Urinary bladder (tissue), 4 donors: Measurements from ENCODE around the gene CD81. TPM values are rescaled to one million over a fixed set of nuclear protein-coding genes. Genes with fewer than 3 reads are reported as not detected.

ENCODE experiments used
- DNase-seq: peaks from one replicate; pipeline ENCODE4 v3.0.0-alpha.2; 2015; ENCODE audit errors: extremely low spot score
- H3K27ac ChIP-seq: one replicate; pipeline ENCODE4 v1.5.1; 2013; ENCODE audit warnings: low read depth, mild to moderate bottlenecking, moderate library complexity
- H3K36me3 ChIP-seq: one replicate; pipeline ENCODE4 v1.6.1; 2013; ENCODE audit warnings: mild to moderate bottlenecking, moderate library complexity; ENCODE audit not compliant: insufficient read depth
- H3K4me1 ChIP-seq: one replicate; pipeline ENCODE4 v1.6.1; 2013; ENCODE audit warnings: mild to moderate bottlenecking, moderate library complexity; ENCODE audit not compliant: insufficient read depth
- H3K4me3 ChIP-seq: one replicate; pipeline ENCODE4 v1.5.1; 2013; ENCODE audit warnings: low read depth, low read length
- WGBS: extraction: QIAGEN DNeasy Blood & Tissue Kit; methylation state at CpG from one replicate; pipeline ENCODE4 v1.1.7; 2013; 5-methylcytosine and 5-hydroxymethylcytosine counted together
- polyA plus RNA-seq: library from polyadenylated mRNA; stranded (reverse); fragments of 200-250 nt; gene quantifications from one replicate; pipeline ENCODE4 v1.2.3, GENCODE V29; 2013
- total RNA-seq: library from RNA; depleted of rRNA; stranded (reverse); fragments of >200 nt; gene quantifications from one replicate; pipeline ENCODE4 v1.2.3, GENCODE V29; 2014
- donor health status: healthy with polysubstance abuse.
- donor health status: healthy.

CD81 gene
- total and polyA plus RNA-seq, 2 donors: 251 to 1,145 TPM

GRCh38 chr11:2414616-2415015 lies 37.5 kb downstream of the CD81 start:
- WGBS: 90% methylated on average over 35 of the region's 35 CpGs
- no peak for DNase-seq
- Histone ChIP-seq H3K36me3 (no peaks in the 10 kb centered on the region), H3K4me1 (no peaks in the 10 kb centered on the region), H3K27ac (no peak overlapping the region), H3K4me3 (no peak overlapping the region)

GRCh38 chr11:2415171-2415570 lies 38.1 kb downstream of the CD81 start:
- DNase-seq: no peak
- WGBS: 86% methylated on average over 28 of the region's 28 CpGs

DNA sequence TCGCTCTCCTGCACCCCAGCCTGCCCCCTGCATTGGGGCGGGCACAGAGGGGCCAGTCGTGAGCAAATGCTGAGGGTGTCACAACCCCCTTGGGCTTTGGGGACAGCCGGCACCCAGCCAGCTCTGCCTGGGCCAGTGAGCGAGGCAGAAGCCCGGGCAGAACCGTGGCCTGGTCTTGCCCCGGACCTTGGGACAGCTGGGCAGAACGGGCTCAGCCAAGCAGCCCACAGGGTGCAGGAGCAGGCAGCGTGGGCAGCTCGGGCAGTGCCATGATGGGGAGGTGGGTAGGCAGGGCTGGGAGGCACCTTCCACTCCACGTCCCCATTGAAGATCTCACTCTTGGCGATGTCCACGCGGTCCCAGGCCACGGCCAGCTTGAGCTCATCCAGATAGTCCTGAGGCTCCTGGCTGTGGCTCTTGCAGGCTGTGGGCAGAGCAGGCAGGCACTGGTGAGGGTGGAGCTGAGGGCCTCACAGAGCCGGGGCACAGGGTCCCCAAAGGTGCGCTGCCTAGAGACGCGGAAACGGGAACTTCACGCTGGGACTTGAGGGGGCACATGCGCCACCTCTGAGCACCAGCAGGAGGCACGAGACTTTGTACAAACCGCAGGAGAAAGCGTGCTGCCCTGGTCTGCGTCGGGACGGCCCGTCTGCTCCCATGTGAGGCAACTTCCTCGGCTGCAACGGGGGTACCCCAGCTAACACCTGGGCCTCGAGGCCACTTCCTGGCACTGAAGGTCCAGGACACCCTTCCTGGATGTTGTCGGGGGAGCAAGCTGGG lies 38.7 kb downstream of the CD81 start:
- H3K27ac ChIP-seq: no peak overlapping the region
- no peaks in the 10 kb centered on the region for H3K4me1 ChIP-seq
- DNase-seq: no peak
- no peak overlapping the region for H3K4me3 ChIP-seq
- no peaks in the 10 kb centered on the region for H3K36me3 ChIP-seq
- 84% methylated on average over 34 of the region's 34 CpGs for WGBS

More at GRCh38 chr11:2415171-2415570, 38.1 kb downstream of the CD81 start:
- H3K4me3 ChIP-seq: no peak overlapping the region
- no peak overlapping the region for H3K27ac ChIP-seq
- no peaks in the 10 kb centered on the region for H3K4me1 ChIP-seq
- H3K36me3 ChIP-seq: no peaks in the 10 kb centered on the region

DNA sequence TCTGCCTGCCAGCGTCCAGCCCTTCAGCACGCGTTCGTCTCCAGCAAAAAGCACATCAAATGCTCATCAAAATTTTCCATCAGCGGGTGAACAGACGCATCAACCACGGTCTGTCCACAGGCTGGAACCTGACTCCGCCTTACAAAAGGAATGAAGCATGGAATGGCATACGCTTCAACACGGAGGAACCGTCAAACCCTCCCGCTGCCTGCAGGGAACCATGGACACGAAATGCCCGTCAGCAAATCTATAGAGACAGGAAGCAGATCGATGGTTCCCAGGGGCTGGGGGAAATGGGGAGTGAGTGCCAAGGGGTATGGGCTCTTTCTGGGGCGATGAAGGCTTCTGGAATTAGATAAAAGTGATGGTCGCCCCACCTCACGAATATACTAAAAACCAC lies 39.7 kb downstream of the CD81 start:
- Histone ChIP-seq H3K4me1 (no peaks in the 10 kb centered on the region), H3K27ac (no peak overlapping the region), H3K36me3 (no peaks in the 10 kb centered on the region), H3K4me3 (no peak overlapping the region)
- WGBS: 85% methylated on average over 18 of the region's 18 CpGs
- no peak for DNase-seq

GRCh38 chr11:2417856-2418692 lies 41.0 kb downstream of the CD81 start:
- no peaks in the 10 kb centered on the region for H3K36me3 ChIP-seq
- no peak overlapping the region for H3K4me3 ChIP-seq
- no peaks in the 10 kb centered on the region for H3K4me1 ChIP-seq
- H3K27ac ChIP-seq: no peak overlapping the region
- no peak for DNase-seq
- 74% methylated on average over 30 of the region's 30 CpGs for WGBS

GRCh38 chr11:2418693-2419360 lies 41.7 kb downstream of the CD81 start:
- Histone ChIP-seq H3K4me3 (no peak overlapping the region), H3K36me3 (no peaks in the 10 kb centered on the region), H3K4me1 (no peaks in the 10 kb centered on the region), H3K27ac (no peak overlapping the region)
- no peak for DNase-seq
- 81% methylated on average over 21 of the region's 21 CpGs for WGBS

- WGBS: 60% methylated on average over 36 of the region's 36 CpGs
- Histone ChIP-seq H3K4me1 (no peaks in the 10 kb centered on the region), H3K4me3 (no peak overlapping the region), H3K36me3 (no peaks in the 10 kb centered on the region), H3K27ac (no peak overlapping the region)
- DNase-seq: peak; percentile 63
Measured at GRCh38 chr11:2419638-2420501, 42.8 kb downstream of the CD81 start.

DNA sequence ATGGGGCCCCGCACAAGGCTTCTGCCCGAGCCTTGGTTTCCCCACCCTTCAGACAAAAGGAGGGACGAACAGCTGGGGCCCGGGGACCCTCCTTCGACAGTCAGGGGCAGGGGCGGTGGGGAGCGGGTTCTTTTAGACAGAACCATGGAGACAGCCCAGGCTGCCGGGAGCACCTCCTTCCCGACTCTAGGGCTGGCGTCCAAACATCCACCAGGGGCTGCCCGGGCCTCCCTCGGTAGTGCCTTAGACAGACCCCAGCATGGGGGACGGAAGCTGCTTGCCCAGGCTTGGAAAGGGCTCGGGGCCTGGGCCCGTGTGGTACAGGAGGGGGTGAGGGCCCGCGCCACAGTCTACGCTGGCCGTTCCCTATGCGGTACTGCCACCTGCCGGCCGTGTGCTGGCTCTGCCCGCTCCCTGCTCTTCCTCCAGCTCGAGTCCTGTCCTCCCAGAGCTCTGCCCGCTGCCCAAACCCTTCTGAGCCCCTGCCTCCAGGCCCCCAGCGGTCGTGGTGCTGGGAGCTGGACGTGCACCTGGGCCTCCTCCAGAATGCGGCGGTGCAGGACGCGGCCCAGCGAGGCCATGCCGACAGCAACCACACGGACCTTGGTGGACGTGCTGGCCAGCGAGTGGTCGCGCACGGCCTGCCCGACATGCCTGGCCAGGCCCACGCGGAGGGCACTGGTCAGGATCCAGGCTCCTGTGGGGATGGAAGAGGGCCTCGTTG lies 43.6 kb downstream of the CD81 start:
- Histone ChIP-seq H3K4me1 (no peaks in the 10 kb centered on the region), H3K4me3 (no peak overlapping the region), H3K36me3 (no peaks in the 10 kb centered on the region), H3K27ac (no peak overlapping the region)
- DNase-seq: no peak
- 25% methylated on average over 44 of the region's 44 CpGs for WGBS

- Histone ChIP-seq H3K36me3 (no peaks in the 10 kb centered on the region), H3K4me3 (no peak overlapping the region), H3K27ac (no peak overlapping the region), H3K4me1 (no peaks in the 10 kb centered on the region)
- DNase-seq: no peak
- 79% methylated on average over 19 of the region's 19 CpGs for WGBS
Measured at GRCh38 chr11:2421226-2421994, 44.3 kb downstream of the CD81 start.

- Histone ChIP-seq H3K4me1 (no peaks in the 10 kb centered on the region), H3K4me3 (no peak overlapping the region), H3K36me3 (no peaks in the 10 kb centered on the region), H3K27ac (no peak overlapping the region)
- no peak for DNase-seq
- 88% methylated on average over 17 of the region's 17 CpGs for WGBS
Measured at GRCh38 chr11:2421996-2422395, 44.9 kb downstream of the CD81 start.

- 88% methylated on average over 14 of the region's 14 CpGs for WGBS
- Histone ChIP-seq H3K4me3 (no peak overlapping the region), H3K4me1 (no peaks in the 10 kb centered on the region), H3K27ac (no peak overlapping the region), H3K36me3 (no peaks in the 10 kb centered on the region)
- DNase-seq: no peak
Measured at GRCh38 chr11:2422461-2423156, 45.5 kb downstream of the CD81 start.
